Prostate gland (tissue), 2 donors: ENCODE results near the gene ANKEF1.

Experiments used
- POLR2A ChIP-seq: fragments of 450-650 bp; IDR thresholded peaks from one replicate; pipeline ENCODE4 v1.6.1; 2016; ENCODE audit warnings: antibody characterized with exemption, mild to moderate bottlenecking
- TF ChIP-seq, protein P1 (sequence below), 4 experiments: fragments of 200-600 bp in 2 of 4; fragments of 450-650 bp in 2 of 4; sonication (generic) in 2 of 4; IDR thresholded peaks; 1 replicate in 3 of 4; 2 replicates in 1 of 4; pipeline ENCODE4 v1.5.1; 2016 to 2019; ENCODE audit warnings: antibody characterized with exemption in 4 of 4, mild to moderate bottlenecking in 2 of 4, moderate library complexity in 2 of 4

DNA sequence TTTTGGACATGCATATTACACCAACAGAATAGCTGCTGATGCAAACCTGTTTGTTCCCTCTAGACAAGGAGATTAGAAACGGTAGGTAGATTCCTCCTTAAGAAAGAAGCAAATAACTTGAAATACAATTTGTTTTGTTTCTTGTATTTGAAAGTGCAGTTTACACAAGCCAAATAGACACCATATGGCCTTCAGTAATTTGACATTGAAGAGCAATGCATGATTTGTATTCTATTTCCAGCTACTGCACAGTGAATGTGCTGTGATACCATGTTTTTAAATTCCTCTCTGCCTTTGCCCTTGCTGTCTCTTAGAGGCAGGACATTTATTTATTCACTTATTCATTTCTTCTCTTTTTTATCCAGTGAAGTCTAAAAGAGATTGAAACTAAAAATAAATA is 31.9 kb upstream of the ANKEF1 start:
- TF ChIP-seq, protein P1, sequence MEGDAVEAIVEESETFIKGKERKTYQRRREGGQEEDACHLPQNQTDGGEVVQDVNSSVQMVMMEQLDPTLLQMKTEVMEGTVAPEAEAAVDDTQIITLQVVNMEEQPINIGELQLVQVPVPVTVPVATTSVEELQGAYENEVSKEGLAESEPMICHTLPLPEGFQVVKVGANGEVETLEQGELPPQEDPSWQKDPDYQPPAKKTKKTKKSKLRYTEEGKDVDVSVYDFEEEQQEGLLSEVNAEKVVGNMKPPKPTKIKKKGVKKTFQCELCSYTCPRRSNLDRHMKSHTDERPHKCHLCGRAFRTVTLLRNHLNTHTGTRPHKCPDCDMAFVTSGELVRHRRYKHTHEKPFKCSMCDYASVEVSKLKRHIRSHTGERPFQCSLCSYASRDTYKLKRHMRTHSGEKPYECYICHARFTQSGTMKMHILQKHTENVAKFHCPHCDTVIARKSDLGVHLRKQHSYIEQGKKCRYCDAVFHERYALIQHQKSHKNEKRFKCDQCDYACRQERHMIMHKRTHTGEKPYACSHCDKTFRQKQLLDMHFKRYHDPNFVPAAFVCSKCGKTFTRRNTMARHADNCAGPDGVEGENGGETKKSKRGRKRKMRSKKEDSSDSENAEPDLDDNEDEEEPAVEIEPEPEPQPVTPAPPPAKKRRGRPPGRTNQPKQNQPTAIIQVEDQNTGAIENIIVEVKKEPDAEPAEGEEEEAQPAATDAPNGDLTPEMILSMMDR (IDR thresholded peaks at IDR 0.05): no peak
- no peak for TF ChIP-seq POLR2A
